ELR (cell line): ENCODE measurements around the gene FLT3.

ENCODE experiments used
- DNase-seq: peaks from one replicate; pipeline ENCODE4 v3.0.0-alpha.2; 2015; ENCODE audit warnings: low read depth

The FLT3 gene

GRCh38 chr13:28001837-28002473 lies 98.4 kb downstream of the FLT3 start:
- DNase-seq, result no peak

GRCh38 chr13:28001049-28001448 lies 99.3 kb downstream of the FLT3 start:
- no peak for DNase-seq

DNA sequence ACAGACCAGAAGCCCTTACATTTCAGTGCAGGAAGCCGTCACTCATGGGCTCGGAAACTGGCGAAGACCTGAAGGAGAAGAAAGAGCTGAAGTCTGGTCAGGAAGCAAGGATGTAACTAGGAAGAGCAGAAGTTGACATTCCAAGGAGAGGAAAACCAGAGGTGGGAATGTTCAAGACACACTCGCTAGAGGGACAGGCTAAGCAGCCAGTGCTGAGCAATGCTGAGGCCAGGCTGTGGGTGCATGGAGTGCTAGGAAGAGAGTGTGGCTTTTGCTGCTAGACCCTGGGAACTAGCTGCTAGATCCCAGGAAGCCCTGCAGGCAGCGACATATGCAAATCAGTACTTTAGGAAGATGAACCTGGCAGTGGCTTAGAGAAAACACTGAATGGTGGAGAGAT lies 99.8 kb downstream of the FLT3 start:
- DNase-seq, result no peak

GRCh38 chr13:27997904-27998522 lies 102.4 kb downstream of the FLT3 start:
- DNase-seq, result peak; percentile 50

DNA sequence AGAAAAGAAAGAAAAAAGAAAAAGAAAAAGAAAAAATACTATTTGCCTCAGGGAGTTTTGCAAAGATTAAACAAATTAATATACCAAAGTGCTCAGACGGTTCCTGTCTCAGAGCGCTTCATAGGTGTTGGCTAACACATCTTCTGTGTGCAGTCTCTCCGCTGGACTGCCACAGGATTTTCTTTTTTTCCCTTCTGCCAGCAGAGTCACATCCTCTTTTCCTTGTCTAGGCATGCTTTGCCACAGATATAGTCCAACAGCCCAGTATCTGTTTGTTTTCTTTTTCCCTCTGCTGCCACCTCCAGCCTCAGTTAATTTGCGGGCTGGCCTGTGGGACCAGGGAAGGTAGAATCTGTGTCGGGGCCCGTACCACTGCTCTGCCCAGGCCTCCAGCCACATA lies 108.5 kb downstream of the FLT3 start:
- DNase-seq, result no peak

DNA sequence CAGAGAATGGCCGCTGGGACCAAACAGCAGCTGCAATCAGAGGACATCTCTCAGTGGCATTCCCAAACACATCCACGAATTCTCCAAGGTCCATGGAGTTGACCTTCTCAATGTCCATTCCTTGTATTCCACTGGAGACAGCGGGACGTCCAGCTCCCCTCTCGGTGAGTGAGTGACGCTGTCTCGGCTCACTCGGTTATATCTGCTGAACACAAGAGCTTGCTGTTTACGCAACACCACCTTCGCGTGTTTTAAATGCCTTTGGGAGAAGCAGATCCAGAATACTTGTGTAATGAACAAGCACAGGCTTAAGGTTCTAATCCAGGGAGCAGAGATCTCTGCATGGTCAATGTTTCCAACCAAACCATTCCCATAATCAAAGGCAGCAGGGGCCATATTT lies 111.9 kb downstream of the FLT3 start, which contains the start of gene URAD:
TSS of gene URAD (minus strand) at position 174 of the 400 bp plus-strand sequence. CDS start at position 118, 56 bp downstream.
- no peak for DNase-seq

DNA sequence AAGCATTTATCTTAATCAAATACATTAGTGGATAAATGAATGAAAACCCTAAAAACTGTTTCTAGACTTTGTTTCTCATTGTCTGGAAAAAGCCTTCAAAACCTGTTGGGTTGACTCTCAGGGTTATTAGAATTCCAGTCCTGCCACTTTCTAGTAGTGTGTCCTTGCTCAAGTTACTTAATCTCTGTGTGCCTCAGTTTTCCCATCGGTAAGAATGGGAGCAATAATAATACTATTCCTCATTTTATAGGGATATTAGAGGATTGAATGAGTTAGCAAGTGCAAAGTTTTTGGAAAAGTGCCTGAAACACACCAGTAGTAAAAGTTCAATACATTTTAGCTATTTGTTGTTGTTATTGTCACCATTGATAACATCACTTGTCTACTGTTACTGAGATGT lies 114.8 kb downstream of the FLT3 start:
- DNase-seq, result no peak

- DNase-seq, result no peak
Measured at GRCh38 chr13:27982361-27982760, 118.0 kb downstream of the FLT3 start.

DNA sequence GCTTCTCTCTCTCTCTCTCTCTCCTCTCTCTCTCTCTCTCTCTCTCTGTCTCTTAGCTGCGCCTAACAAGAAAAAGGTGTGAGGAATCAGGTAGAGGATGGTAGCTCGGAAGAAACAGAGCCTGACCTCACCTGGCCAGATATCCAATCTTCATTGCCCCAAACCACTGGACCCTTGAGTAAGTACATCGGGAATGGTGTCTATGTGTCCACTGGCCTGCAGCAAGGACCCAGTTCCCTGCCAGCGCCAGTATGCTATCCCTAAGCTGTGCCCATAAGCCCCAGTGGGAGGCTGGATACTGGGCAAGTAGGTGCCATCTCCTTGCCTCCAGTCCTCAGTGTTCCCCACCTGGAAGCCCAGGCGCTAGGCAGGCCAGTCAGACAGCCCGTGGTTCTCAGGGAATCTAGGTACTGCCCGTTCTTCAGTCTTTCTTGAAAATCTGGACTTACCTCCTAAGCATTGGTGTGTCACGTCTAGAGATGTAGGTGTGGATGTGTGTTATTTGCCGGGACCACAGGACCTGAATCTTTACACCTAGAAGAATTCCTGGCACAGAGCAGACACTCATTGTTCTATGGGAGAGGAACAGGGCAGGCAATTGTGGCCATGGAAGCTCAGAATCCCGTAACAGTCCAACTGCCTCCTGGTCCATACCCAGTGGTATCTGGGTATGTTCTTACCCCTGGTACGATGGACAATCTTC lies 119.2 kb downstream of the FLT3 start:
- no peak for DNase-seq

DNA sequence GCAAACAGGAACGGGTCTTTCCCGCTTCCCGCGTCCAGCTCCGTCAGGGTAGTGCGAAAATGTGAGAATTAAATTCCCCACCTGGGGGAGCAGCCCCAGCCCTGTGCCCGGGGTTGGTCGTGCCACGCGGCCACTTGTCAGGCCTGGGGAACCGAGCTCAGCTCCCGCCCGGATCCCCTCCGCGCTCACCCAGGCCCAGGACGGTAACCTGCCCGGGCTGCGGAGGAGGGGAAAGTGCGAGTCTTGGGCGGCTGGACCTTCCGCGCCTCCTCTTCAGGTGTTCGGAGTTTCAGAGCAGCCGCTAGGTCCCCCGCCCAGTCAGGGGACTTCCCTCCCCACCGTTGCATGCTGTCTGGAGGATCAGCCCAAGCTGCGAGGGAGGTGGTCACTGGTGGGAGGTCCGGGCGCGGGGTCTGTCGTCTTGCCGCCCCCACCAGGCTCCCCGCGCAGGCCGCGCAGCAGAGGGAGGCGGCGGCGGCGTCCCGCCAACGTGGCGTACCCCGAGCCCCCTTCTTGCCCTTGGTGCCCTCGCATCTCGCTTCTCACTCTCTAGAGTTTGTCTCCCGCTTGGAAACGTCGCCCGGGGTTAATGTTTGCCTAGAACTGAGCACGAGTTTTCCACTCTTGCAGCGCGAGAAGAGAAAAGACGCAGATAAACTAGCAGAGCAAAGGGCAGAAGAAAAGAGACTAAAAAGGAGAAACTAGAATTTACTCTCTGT lies 119.9 kb downstream of the FLT3 start:
- DNase-seq, result no peak

- DNase-seq, result no peak
Measured at GRCh38 chr13:27979765-27980279, 120.6 kb downstream of the FLT3 start.

DNA sequence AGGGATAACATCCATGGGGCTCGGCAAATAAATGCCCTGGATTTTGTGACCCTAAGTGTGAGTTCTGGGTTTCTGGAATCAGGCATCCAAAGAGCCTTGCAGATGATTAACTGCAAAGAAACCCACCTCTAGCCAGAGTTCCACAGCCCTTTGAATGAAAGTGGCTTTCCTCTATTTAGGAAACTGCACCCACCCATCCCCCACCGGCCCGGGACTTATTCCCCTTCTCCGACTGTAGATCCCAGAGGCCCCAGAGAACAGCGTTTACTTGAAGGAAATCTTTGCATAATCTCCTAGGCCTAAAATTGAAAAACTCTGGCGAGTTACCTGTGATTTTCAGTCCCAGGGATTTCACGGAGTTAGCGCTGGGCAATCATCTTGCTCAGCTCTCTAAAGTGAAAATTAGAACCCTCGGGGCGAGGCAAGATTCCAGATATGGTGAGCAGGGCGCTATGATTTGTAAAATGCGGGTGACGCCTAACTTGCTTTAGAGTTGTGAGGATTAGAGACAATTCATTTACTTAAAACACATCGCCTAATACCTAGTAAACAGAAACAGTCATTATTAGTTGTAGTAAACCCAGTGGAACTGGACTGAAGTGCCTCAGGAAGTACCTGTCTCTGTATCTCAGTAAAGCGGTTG lies 121.3 kb downstream of the FLT3 start:
- no peak for DNase-seq

DNA sequence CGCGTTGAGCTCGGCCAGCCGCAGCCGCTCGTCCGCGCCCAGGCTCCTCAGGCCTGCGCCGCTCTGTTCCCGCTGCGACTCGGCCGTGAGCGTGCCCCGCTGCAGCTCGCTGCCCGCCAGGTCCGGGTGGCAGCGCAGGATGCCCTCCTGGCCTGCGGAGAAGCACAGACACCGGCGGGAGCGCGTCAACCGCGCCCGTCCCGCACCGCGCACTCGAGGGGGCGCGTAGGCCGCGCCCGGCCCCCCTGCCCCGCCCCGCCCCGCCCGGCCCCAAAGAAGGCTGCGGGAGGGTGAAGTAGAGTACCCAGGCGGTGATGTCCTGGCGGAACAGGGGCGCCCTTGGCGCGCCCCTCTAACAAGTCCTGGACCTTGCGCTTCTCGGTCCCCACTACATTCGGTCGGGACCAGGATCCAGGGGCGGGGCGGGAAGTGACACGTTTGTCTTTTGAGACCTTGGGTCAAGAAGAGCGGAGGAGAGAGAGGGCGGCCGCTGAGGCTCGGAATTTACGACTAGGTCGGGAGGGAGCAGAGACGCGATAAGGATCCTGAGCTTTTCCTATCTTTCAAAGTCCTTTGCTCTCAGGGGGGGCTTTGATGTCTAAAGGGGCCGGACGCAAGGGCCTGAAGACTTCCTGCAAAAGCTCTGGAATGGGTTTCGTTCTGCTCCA lies 121.9 kb downstream of the FLT3 start:
- no peak for DNase-seq

GRCh38 chr13:27977476-27978300 lies 122.7 kb downstream of the FLT3 start:
- no peak for DNase-seq

GRCh38 chr13:27976362-27977091 lies 123.8 kb downstream of the FLT3 start:
- DNase-seq, result no peak

- DNase-seq, result no peak
Measured at GRCh38 chr13:27975564-27976361, 124.6 kb downstream of the FLT3 start.

DNA sequence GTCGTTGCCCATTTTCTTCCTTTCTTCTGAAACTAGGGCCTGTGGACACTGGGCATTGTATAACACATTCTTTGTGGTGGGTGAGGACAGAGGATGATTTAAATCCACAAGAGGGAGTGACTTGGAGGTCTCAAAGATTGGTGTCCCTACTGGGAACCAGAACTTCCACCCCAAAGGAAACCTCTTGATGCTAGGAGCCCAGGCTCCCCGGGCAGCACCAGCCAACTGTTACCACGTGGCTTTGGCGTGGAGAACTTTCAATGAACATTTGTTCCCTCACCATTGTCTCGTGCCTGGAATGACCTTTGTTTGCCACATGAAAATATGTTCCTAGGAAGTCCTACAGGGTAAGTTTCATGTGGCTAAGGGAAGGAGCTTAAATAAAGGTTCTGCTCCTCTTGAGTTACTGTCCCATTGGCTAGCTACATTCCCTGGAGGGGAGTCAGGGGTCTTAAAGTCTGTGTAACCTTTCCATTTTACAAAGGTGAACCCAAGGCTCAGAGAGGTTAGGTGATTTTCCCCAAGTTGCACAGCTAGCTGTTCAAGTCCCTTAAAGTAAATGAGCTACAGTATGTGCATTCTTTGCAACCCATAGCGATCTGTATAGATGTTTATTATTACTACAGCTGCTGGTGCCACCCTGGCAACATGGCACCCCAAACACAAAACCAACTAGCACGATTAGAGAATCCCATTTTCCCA lies 126.3 kb downstream of the FLT3 start:
- DNase-seq, result no peak

GRCh38 chr13:27973291-27973690 lies 127.1 kb downstream of the FLT3 start:
- DNase-seq, result no peak
